22Rv1 (cell line): ENCODE measurements around the gene MOAP1.

Source experiments
- ZFX ChIP-seq: fragments of 450-650 bp; IDR thresholded peaks from 2 replicates; pipeline ENCODE4 v1.6.1; 2017; ENCODE audit warnings: antibody characterized with exemption, borderline replicate concordance
- TF ChIP-seq, protein P1 (sequence below): fragments of 450-650 bp; IDR thresholded peaks from 2 replicates; pipeline ENCODE4 v1.5.1; 2017; ENCODE audit warnings: mild to moderate bottlenecking

DNA sequence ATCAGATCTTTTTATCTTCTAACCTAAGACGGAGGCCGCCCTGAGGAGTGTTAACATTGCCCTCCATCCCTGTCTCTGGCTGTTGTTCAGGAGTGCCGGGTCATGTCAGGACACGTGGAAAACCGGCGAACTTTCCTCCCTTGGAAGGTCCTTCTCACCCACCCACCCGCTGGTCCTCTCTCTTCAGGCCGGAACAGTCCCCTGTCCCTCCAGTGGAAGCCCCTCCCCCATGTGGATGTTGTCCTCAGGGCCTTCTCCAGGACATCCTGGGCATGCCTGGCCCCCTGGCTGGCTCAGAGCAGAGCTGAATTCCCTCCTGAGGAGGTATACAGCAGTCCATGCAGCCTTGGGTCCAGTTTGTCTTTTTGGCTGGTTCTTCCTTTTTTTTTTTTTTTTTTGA, 48.7 kb downstream of the MOAP1 start:
- TF ChIP-seq, protein P1, sequence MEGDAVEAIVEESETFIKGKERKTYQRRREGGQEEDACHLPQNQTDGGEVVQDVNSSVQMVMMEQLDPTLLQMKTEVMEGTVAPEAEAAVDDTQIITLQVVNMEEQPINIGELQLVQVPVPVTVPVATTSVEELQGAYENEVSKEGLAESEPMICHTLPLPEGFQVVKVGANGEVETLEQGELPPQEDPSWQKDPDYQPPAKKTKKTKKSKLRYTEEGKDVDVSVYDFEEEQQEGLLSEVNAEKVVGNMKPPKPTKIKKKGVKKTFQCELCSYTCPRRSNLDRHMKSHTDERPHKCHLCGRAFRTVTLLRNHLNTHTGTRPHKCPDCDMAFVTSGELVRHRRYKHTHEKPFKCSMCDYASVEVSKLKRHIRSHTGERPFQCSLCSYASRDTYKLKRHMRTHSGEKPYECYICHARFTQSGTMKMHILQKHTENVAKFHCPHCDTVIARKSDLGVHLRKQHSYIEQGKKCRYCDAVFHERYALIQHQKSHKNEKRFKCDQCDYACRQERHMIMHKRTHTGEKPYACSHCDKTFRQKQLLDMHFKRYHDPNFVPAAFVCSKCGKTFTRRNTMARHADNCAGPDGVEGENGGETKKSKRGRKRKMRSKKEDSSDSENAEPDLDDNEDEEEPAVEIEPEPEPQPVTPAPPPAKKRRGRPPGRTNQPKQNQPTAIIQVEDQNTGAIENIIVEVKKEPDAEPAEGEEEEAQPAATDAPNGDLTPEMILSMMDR, result no peak
- no peak for TF ChIP-seq ZFX
